Spleen (tissue), 7 donors: Measurements from ENCODE around the gene S100A5.

Source experiments
- CTCF ChIP-seq, 11 experiments: fragments of 200-600 bp in 7 of 11; fragments of 450-650 bp in 4 of 11; sonication (generic) in 4 of 11; IDR thresholded peaks in 8 of 11; conservative IDR thresholded peaks in 3 of 11; 1 replicate in 7 of 11; 2 replicates in 4 of 11; pipeline versions ENCODE4 v1.4.0 to v1.8.0; 2016 to 2021; ENCODE audit warnings: antibody characterized with exemption in 11 of 11, inconsistent platforms in 4 of 11, mild to moderate bottlenecking in 1 of 11
- POLR2A ChIP-seq, 3 donors: fragments of 450-650 bp; IDR thresholded peaks; one replicate each; pipeline ENCODE4 v1.5.1; 2017; ENCODE audit warnings: antibody characterized with exemption in 3 of 3, mild to moderate bottlenecking in 1 of 3
- POLR2AphosphoS5 ChIP-seq, 3 donors: sonication (generic); formaldehyde crosslinking; IDR thresholded peaks; one replicate each; pipeline ENCODE4 v1.5.1; 2017; ENCODE audit warnings: antibody characterized with exemption in 3 of 3
- donor health status: DM: no; HTN: no; CAD: no; lungs with moderate emphysema.
- donor health status: DM: no; HTN: no; CAD: no.
- donor health status: DM: no; HTN: no; CAD: no.

- TF ChIP-seq CTCF (IDR thresholded peaks at IDR 0.05 in 8 of 11, conservative IDR thresholded peaks at IDR 0.05 in 3 of 11), result no peak
- TF ChIP-seq POLR2A (IDR thresholded peaks at IDR 0.05), result no peak
- no peak for TF ChIP-seq POLR2AphosphoS5 (IDR thresholded peaks at IDR 0.05)
These were observed 42.0 kb downstream of the S100A5 start for GRCh38 chr1:153498746-153499145.
